Measurements from ENCODE around the gene CHAC2.

DNA sequence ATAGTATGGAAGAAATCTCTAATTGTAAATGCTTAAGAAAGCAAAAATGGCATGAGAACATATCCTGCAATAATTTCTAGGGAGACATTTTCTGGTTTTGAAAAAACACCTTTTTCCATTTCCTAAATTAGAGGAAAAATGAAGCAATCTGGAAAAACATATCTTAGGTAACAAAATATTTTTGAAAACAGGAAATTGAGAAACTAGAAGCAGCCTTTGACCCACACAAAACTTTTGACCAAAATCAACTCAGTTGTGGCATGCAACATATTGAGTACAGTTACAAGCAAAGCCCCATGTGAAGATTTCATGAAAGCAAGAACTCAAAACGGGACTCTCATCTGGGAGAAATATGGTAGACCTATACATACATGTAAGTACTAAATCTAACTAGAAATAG is 28.6 kb upstream of the CHAC2 start:
- TF ChIP-seq, protein P1, sequence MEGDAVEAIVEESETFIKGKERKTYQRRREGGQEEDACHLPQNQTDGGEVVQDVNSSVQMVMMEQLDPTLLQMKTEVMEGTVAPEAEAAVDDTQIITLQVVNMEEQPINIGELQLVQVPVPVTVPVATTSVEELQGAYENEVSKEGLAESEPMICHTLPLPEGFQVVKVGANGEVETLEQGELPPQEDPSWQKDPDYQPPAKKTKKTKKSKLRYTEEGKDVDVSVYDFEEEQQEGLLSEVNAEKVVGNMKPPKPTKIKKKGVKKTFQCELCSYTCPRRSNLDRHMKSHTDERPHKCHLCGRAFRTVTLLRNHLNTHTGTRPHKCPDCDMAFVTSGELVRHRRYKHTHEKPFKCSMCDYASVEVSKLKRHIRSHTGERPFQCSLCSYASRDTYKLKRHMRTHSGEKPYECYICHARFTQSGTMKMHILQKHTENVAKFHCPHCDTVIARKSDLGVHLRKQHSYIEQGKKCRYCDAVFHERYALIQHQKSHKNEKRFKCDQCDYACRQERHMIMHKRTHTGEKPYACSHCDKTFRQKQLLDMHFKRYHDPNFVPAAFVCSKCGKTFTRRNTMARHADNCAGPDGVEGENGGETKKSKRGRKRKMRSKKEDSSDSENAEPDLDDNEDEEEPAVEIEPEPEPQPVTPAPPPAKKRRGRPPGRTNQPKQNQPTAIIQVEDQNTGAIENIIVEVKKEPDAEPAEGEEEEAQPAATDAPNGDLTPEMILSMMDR (IDR thresholded peaks at IDR 0.05), result no peak
- TF ChIP-seq EZH2 (IDR thresholded peaks at IDR 0.05; ENCODE audit: borderline replicate concordance, insufficient read depth, low read depth, low read length, poor library complexity, severe bottlenecking), result no peak

All from B cell (primary cell).